Thymus (tissue), 11 donors: ENCODE results near the gene CTNNBIP1. TPM values are rescaled to one million over a fixed set of nuclear protein-coding genes. Genes with fewer than 3 reads are reported as not detected.
"Not testable (repeated sequence)": the region's sequence is repeated elsewhere in the genome, so short reads cannot be mapped to it uniquely, and the experiment has no call there.

Experiments used
- DNase-seq, 9 donors: peaks; one replicate each; pipeline ENCODE4 v3.0.0-alpha.2; 2013; ENCODE audit warnings: low spot score in 9 of 9, low read depth in 6 of 9, missing footprints in 1 of 9
- H3K27ac ChIP-seq, 2 donors: one replicate each; pipeline ENCODE4 v1.5.1; 2013; ENCODE audit warnings: control low read depth in 1 of 2, low read depth in 1 of 2, low read length in 1 of 2, mild to moderate bottlenecking in 1 of 2, moderate library complexity in 1 of 2
- H3K27me3 ChIP-seq, 2 donors: one replicate each; pipeline ENCODE4 v1.5.1; 2013; ENCODE audit warnings: low read length in 1 of 2; ENCODE audit not compliant: control insufficient read depth in 2 of 2, insufficient read depth in 1 of 2
- H3K36me3 ChIP-seq, 2 donors: one replicate each; pipeline ENCODE4 v1.5.1; 2013; ENCODE audit warnings: low read length in 1 of 2, mild to moderate bottlenecking in 1 of 2, moderate library complexity in 1 of 2; ENCODE audit not compliant: control insufficient read depth in 2 of 2, insufficient read depth in 2 of 2
- H3K4me1 ChIP-seq, 2 donors: one replicate each; pipeline ENCODE4 v1.5.1; 2013; ENCODE audit warnings: low read length in 2 of 2; ENCODE audit not compliant: control insufficient read depth in 2 of 2, insufficient read depth in 2 of 2
- H3K4me3 ChIP-seq, 2 donors: one replicate each; pipeline ENCODE4 v1.5.1; 2013; ENCODE audit warnings: low read length in 2 of 2, control low read depth in 1 of 2, mild to moderate bottlenecking in 1 of 2
- H3K9me3 ChIP-seq, 2 donors: one replicate each; pipeline ENCODE4 v1.5.1; 2013; ENCODE audit warnings: low read length in 1 of 2, mild to moderate bottlenecking in 1 of 2; ENCODE audit not compliant: control insufficient read depth in 2 of 2, insufficient read depth in 1 of 2
- WGBS: extraction: QIAGEN DNeasy Blood & Tissue Kit; methylation state at CpG from one replicate; pipeline ENCODE4 v1.1.7; 2013; 5-methylcytosine and 5-hydroxymethylcytosine counted together
- polyA plus RNA-seq: library from polyadenylated mRNA; stranded (reverse); fragments of 200-250 nt; gene quantifications from one replicate; pipeline ENCODE4 v1.2.3, GENCODE V29; 2013
- total RNA-seq: library from RNA; stranded (reverse); fragments of 120-200 nt; gene quantifications from one replicate; pipeline ENCODE4 v1.2.4, GENCODE V29; 2013
- donor health status: healthy.

The CTNNBIP1 gene
- total and polyA plus RNA-seq, 2 donors, result 16.7 to 18.5 TPM

- no peaks in the 10 kb centered on the region for H3K4me1 ChIP-seq
- no peaks in the 10 kb centered on the region for H3K36me3 ChIP-seq
- no peak overlapping the region for H3K27ac ChIP-seq
- no peak overlapping the region for H3K4me3 ChIP-seq
- 97% methylated on average over 5 of the region's 5 CpGs for WGBS
- no peak for DNase-seq
- H3K9me3 ChIP-seq, result no peaks in the 10 kb centered on the region
- no peaks in the 10 kb centered on the region for H3K27me3 ChIP-seq
Observed at GRCh38 chr1:9922342-9922741, 12.3 kb upstream of the CTNNBIP1 start.

- Histone ChIP-seq H3K27me3 (no peaks in the 10 kb centered on the region), H3K27ac (no peak overlapping the region), H3K4me1 (no peaks in the 10 kb centered on the region), H3K36me3 (no peaks in the 10 kb centered on the region), H3K4me3 (no peak overlapping the region), H3K9me3 (no peaks in the 10 kb centered on the region)
- no peak for DNase-seq
- WGBS, result 97% methylated on average over 5 of the region's 5 CpGs
Observed at GRCh38 chr1:9920606-9921005, 10.5 kb upstream of the CTNNBIP1 start.

GRCh38 chr1:9917901-9918300 is 7.8 kb upstream of the CTNNBIP1 start:
- no peak for DNase-seq
- Histone ChIP-seq H3K4me1 (no peaks in the 10 kb centered on the region), H3K27me3 (no peaks in the 10 kb centered on the region), H3K4me3 (no peak overlapping the region), H3K36me3 (no peaks in the 10 kb centered on the region), H3K9me3 (no peaks in the 10 kb centered on the region), H3K27ac (no peak overlapping the region)
- WGBS, result 94% methylated on average over 1 of the region's 1 CpG

- not testable (repeated sequence) for H3K4me1 ChIP-seq, H3K4me3 ChIP-seq, H3K9me3 ChIP-seq, H3K36me3 ChIP-seq, H3K27me3 ChIP-seq, H3K27ac ChIP-seq, DNase-seq
- 93% methylated on average over 3 of the region's 3 CpGs for WGBS
Observed at GRCh38 chr1:9917495-9917894, 7.4 kb upstream of the CTNNBIP1 start.

- Histone ChIP-seq H3K36me3 (no peaks in the 10 kb centered on the region), H3K4me3 (no peak overlapping the region), H3K4me1 (peaks cover 0 to 1% of the 10 kb centered on the region in 2 donors), H3K27me3 (no peaks in the 10 kb centered on the region), H3K27ac (no peak overlapping the region), H3K9me3 (no peaks in the 10 kb centered on the region)
- DNase-seq, result no peak
- over 99% methylated on average over 2 of the region's 2 CpGs for WGBS
Observed at GRCh38 chr1:9916452-9916851, 6.4 kb upstream of the CTNNBIP1 start.

- Histone ChIP-seq H3K27ac (no peak overlapping the region), H3K36me3 (no peaks in the 10 kb centered on the region), H3K9me3 (no peaks in the 10 kb centered on the region), H3K4me1 (peaks cover 0 to 7% of the 10 kb centered on the region in 2 donors), H3K27me3 (no peaks in the 10 kb centered on the region), H3K4me3 (no peak overlapping the region)
- 94% methylated on average over 2 of the region's 2 CpGs for WGBS
- no peak for DNase-seq
Observed at GRCh38 chr1:9914610-9914937, 4.5 kb upstream of the CTNNBIP1 start.

GRCh38 chr1:9912264-9912936 is 2.3 kb upstream of the CTNNBIP1 start:
- peaks cover 4 to 15% of the 10 kb centered on the region in 2 donors for H3K4me1 ChIP-seq
- H3K4me3 ChIP-seq, result no peak overlapping the region
- H3K9me3 ChIP-seq, result no peaks in the 10 kb centered on the region
- WGBS, result 93% methylated on average over 12 of the region's 12 CpGs
- no peaks in the 10 kb centered on the region for H3K27me3 ChIP-seq
- H3K27ac ChIP-seq, result no peak overlapping the region
- DNase-seq, result no peak
- no peaks in the 10 kb centered on the region for H3K36me3 ChIP-seq

GRCh38 chr1:9910423-9911178 is 532 bp upstream of the CTNNBIP1 start:
- H3K36me3 ChIP-seq, result no peaks in the 10 kb centered on the region
- H3K27ac ChIP-seq, result peak overlapping the region; percentile 98
- under 1% methylated on average over 45 of the region's 45 CpGs for WGBS
- H3K27me3 ChIP-seq, result no peaks in the 10 kb centered on the region
- H3K4me3 ChIP-seq, result peak overlapping the region; percentile 74 to 82
- DNase-seq, result peak in 8 of 9 donors; percentile 91 to 99 (median 98)
- H3K4me1 ChIP-seq, result peaks cover 4 to 15% of the 10 kb centered on the region in 2 donors
- no peaks in the 10 kb centered on the region for H3K9me3 ChIP-seq

GRCh38 chr1:9909234-9910046 is 629 bp downstream of the CTNNBIP1 start:
- WGBS, result under 1% methylated on average over 47 of the region's 47 CpGs
- Histone ChIP-seq H3K4me1 (peaks cover 4 to 15% of the 10 kb centered on the region in 2 donors), H3K27me3 (no peaks in the 10 kb centered on the region), H3K4me3 (peak overlapping the region; percentile 61 to 81), H3K27ac (peak overlapping the region; percentile 26 to 68), H3K9me3 (no peaks in the 10 kb centered on the region), H3K36me3 (no peaks in the 10 kb centered on the region)
- peak in 2 of 9 donors; percentile 22 to 34 for DNase-seq
